Occipital lobe (tissue), 2 donors: Measurements from ENCODE around the gene PIH1D2. TPM values are rescaled to one million over a fixed set of nuclear protein-coding genes. Genes with fewer than 3 reads are reported as not detected.
"Not testable (repeated sequence)": the region's sequence is repeated elsewhere in the genome, so short reads cannot be mapped to it uniquely, and the experiment has no call there.

Experiments used
- DNase-seq: peaks from one replicate; lab custom pipeline; 2025; lab: John Stamatoyannopoulos, UW
- total RNA-seq: library from RNA; depleted of rRNA; stranded (reverse); fragments of >200 nt; gene quantifications from one replicate; pipeline ENCODE4 v1.2.3, GENCODE V29; 2014

Gene PIH1D2
- 2.0 TPM for total RNA-seq

GRCh38 chr11:112073941-112074811 lies at the start of gene PIH1D2, which contains the start of gene NKAPD1:
Gene PIH1D2, minus strand, starts transcription at chr11:112074017. Its CDS starts 843 bp downstream, at chr11:112073174.
Gene NKAPD1, plus strand, starts transcription at chr11:112074299. Its CDS starts 1,276 bp downstream, at chr11:112075575.
- peak; percentile 84 for DNase-seq

GRCh38 chr11:112123129-112123528 lies 49.3 kb upstream of the PIH1D2 start:
- no peak for DNase-seq

- DNase-seq = no peak
These were observed 48.3 kb upstream of the PIH1D2 start for GRCh38 chr11:112121981-112122615.

GRCh38 chr11:112118176-112118575 lies 44.4 kb upstream of the PIH1D2 start:
- DNase-seq = no peak

GRCh38 chr11:112115386-112115785 lies 41.6 kb upstream of the PIH1D2 start:
- DNase-seq = no peak

- DNase-seq = no peak
These were observed 40.6 kb upstream of the PIH1D2 start for GRCh38 chr11:112114460-112114859.

- DNase-seq = no peak
These were observed 40.0 kb upstream of the PIH1D2 start for GRCh38 chr11:112113539-112114457.

- no peak for DNase-seq
These were observed 32.3 kb upstream of the PIH1D2 start for GRCh38 chr11:112106070-112106469.

GRCh38 chr11:112103446-112103845 lies 29.6 kb upstream of the PIH1D2 start:
- no peak for DNase-seq

GRCh38 chr11:112100462-112100861 lies 26.6 kb upstream of the PIH1D2 start:
- DNase-seq = no peak

- DNase-seq = no peak
These were observed 24.1 kb upstream of the PIH1D2 start for GRCh38 chr11:112097734-112098528.

GRCh38 chr11:112096194-112096593 lies 22.4 kb upstream of the PIH1D2 start:
- DNase-seq = no peak

GRCh38 chr11:112095302-112095701 lies 21.5 kb upstream of the PIH1D2 start:
- DNase-seq = not testable (repeated sequence)

- no peak for DNase-seq
These were observed 13.4 kb upstream of the PIH1D2 start for GRCh38 chr11:112087212-112087611.

GRCh38 chr11:112086422-112087191 lies 12.8 kb upstream of the PIH1D2 start, which contains the start of the genes SDHD and TIMM8B:
Gene SDHD, plus strand, starts transcription at chr11:112086873. Its CDS starts 35 bp downstream, at chr11:112086908.
Gene TIMM8B, minus strand, starts transcription at chr11:112086756. Its CDS starts 33 bp downstream, at chr11:112086723.
- peak; percentile 91 for DNase-seq

GRCh38 chr11:112085822-112086421 lies 12.1 kb upstream of the PIH1D2 start:
- no peak for DNase-seq

- no peak for DNase-seq
These were observed 8.9 kb upstream of the PIH1D2 start for GRCh38 chr11:112082729-112083128.

- no peak for DNase-seq
These were observed 10.9 kb downstream of the PIH1D2 start for GRCh38 chr11:112062923-112063322.

- no peak for DNase-seq
These were observed 15.7 kb downstream of the PIH1D2 start for GRCh38 chr11:112058103-112058502.
